ENCODE results near the gene ACTN4.

The ACTN4 gene

GRCh38 chr19:38676878-38677646 is 29.6 kb downstream of the ACTN4 start:
- DNase-seq (ENCODE audit: low read depth, low spot score) = no peak

DNA sequence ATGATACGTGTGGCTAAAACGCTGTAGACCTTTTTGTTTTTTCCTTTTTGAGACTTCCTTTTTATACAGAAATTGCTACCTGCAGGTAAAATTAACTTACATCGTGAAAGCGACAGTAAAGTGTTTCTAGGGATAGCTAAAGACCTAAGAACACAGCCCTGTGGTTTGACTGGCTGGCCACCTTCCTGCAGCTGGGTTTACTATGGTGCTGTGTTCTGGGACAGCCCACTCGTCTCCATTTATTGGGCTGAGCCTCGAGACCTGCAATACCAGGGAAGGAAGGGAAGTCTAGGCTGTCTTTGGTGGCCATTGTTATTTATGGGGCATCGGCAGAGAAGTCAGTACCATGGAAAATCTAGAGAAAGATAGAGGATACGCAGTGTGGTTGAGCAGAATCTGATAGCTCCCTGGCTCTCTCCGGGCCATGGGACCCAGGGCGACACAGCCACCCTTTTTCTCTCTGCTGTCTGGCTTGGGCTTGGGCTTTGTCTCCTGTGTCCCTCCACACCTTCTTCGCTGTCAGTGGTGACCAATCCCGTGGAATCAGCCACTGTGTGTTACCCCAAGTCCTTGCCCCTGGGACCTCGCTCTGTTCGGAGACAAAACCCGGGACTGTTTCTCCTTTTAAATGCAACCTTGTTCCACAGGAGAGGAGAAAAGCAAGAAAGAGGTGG is 30.9 kb downstream of the ACTN4 start:
- DNase-seq (ENCODE audit: low read depth, low spot score) = no peak

GRCh38 chr19:38678891-38679494 is 31.5 kb downstream of the ACTN4 start:
- DNase-seq (ENCODE audit: low read depth, low spot score) = no peak

DNA sequence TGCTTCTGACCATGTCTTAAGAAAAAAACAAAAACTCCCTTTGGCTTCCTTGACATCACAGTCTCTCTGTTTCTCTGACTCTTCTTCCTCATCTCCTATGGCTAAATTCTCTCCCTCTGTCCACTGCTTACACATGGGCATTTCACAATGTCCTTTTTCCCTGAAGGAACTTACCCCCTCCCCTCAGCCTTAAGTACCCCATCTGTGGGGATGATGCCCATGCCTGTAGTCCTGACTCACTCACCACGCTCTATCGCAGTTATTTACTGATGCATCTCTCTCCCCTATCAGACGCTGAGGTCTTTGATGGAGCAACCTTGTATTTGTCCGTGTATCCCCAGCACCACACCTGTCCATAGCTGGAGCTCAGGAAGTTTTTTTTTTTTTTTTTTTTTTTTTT is 32.4 kb downstream of the ACTN4 start:
- DNase-seq (ENCODE audit: low read depth, low spot score) = no peak

DNA sequence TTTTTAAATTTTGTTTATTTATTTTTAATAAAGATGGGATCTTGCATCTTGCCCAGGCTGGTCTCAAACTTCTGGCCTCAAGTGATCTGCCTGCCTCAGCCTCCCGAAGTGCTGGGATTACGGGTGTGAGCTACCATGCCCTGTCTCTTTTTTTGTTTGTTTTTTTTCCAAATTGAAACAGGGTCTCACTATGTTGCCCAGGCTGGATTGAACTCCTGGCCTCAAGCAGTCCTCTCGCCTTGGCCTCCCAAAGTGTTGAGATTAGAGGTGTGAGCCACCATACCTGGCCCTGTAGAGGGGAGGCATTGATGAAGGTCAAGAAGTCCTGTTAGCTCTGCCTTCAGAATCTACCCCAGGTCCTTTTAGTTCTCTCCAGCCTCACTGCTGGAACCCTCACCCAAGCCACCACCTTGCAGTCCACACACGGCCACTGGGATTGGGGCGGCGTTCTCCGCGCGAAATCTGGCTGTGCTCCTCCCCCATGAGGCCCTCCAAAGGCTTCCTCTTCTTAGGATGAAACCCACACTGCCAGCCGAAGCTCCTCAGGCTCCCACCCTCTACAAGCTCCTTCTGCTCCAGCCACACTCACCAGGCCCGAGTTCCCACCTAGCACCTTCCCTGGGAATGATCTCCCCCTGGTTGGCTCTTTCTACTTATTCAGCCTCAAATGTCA is 34.9 kb downstream of the ACTN4 start:
- DNase-seq (ENCODE audit: low read depth, low spot score) = no peak

DNA sequence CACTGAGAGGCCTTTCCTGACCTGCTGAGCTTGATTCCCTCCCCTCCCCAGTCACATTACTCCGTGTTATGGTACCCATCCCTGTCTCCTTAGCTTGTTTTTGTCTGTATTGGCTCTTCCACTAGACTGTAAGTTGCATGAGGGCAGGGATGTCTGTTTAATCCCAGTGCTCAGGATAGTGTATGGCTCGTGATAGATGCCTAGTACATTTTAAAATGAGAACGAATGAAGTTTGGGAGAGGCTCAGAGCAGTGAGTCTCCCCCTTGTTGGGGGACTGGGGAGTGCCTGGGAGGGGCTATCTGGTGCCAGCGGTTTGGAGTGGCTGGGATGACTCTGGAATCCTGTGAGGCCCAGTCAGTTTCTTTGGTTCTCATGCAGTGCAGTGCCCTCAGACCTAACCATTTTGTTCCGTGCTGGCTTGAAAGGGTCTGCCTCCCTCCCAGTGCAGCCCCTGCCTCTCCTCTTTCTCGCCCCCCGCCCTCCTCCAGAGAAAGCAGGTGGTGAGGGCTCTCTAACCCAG is 35.5 kb downstream of the ACTN4 start:
- no peak for DNase-seq (ENCODE audit: low read depth, low spot score)

DNA sequence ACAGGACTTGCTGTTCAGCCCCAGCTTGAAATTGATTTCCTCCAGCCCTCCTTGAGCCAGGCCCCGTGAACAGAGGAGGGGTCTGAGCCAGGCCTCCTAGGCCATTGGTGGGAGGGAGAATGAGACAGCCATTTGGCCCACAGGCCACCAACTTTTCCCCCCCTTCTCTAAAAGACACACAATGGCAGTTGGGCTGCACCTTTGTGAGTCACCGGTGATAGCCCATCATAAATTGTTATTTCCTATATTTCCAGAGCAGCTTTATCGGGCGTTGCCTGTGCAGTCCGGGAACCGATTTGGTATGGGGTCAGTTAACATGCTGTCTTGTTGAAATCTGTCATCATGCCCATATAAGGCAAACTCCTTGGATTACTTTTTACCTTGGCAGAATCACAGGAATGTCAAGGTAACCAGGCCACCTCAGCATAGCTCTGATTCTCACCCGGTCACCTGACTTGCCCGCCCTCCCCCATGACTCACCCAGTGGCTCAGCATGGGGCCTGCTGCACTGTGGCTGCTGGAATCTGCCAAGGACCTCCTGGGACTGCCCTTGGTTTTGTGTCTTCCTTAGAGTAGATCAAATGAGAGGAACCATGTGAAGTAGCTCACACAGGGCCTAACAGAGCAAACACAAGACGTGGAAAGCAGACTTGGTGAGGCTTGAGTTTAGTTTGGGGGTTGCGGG is 36.1 kb downstream of the ACTN4 start:
- peak; percentile 90 for DNase-seq (ENCODE audit: low read depth, low spot score)

DNA sequence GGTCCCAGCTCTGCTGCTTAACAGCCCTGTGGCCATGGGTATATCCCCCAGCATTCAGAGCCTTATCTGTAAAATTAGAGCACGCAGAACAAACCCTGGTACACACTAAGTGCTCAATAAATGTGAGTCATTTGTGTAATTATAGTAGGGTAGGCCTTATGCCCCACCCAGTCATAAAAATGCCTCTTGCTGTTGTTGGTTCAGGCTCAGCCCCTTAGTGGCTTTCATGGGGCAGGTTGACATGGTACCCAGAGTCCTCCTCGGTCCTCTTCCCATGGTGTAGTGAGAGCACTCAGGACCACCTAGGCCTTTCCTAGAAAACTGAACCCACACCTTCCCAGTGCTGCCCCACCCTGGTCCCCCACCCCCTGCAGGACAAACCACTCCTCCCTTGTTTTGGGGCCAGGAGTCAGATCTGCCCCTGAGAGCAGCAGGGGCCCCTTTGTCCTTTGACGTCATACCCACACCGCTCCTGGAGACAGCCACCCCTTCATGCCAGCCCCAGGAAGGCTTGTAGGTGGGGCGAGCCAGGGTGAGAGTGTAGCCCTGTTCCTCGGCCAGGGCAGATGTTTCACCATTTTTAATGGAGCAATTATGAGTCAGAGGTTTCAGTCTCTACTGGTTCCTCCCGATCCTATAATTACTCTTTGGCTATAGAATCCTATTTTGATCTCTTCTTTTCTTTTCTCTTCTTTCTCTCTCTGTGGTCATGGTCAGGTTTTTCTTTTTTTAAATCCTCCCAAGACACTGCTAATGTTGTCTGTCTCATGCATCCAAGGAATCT is 36.8 kb downstream of the ACTN4 start:
- DNase-seq (ENCODE audit: low read depth, low spot score) = no peak

DNA sequence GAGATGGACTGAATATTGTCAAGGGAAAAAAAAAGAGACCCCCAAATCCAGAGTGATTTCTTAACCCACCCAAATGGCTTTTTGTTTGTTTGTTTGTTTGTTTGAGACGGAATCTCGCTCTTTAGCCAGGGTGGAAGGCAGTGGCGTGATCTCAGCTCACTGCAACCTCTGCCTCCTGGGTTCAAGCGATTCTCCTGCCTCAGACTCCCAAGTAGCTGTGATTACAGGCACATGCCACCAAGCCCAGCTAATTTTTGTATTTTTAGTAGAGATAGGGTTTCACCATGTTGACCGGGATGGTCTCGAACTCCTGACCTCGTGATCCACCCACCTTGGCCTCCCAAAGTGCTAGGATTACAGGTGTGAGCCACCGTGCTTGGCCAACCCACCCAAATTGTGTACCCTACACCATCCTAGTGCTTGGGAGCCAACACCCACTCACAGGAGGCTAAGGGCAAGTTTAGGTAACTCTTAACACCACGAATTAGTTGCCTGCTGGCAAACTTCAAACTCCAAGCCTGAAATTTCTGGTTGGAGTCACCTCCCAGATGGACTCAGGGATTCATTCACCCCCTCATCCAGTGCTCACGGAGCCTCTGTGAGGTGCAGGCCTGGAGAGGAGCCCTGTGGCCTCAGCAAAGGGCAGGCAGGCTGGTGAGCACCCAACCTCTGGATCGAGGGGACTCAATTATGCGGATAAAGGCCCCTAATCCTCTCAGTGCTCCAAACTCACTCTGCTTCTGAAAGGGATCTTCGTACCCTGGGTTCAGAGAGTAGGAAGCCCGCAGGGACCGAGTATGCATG is 37.6 kb downstream of the ACTN4 start:
- DNase-seq (ENCODE audit: low read depth, low spot score) = no peak

GRCh38 chr19:38685666-38686529 is 38.4 kb downstream of the ACTN4 start:
- no peak for DNase-seq (ENCODE audit: low read depth, low spot score)

GRCh38 chr19:38686530-38686888 is 39.1 kb downstream of the ACTN4 start:
- DNase-seq (ENCODE audit: low read depth, low spot score) = no peak

DNA sequence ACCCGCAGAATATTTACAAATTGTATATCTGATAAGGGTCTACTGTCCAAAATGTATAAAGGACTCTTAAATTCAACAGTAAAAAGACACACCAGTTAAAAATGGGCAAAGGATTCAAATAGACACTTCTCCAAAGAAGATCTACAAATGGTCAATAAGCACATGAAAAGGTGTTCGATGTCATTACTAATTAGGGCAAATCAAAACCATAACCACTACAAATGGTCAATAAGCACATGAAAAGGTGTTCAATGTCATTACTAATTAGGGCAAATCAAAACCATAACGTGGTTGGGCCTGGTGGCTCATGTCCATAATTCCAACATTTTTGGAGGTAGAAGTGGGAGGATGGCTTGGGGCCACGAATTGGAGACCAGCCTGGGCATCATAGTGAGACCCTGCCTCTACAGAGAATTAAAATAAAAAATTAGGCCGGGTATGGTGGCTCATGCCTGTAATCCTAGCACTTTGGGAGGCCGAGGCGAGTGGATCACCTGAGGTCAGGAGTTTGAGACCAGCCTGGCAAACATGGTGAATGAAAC is 40.5 kb downstream of the ACTN4 start:
- DNase-seq (ENCODE audit: low read depth, low spot score) = no peak

- no peak for DNase-seq (ENCODE audit: low read depth, low spot score)
Measured at GRCh38 chr19:38690146-38690545, 42.7 kb downstream of the ACTN4 start.

DNA sequence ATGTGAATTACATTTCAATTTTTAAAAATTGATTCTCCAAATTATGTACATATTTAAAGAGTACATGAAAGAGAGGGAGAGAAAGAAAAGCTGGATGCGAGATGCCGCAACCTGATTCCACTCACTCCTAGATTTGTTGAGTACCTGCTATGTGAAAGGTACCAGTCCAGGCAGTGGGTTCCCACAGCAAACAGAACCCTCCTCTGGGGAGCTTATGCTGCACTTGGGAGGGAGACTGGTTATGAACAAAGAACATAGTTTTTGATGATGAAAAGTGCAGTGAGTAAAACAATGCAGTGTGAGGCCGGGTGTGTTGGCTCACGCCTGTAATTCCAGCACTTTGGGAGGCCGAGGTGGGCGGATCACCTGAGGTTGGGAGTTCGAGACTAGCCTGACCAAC is 43.4 kb downstream of the ACTN4 start:
- DNase-seq (ENCODE audit: low read depth, low spot score) = no peak

DNA sequence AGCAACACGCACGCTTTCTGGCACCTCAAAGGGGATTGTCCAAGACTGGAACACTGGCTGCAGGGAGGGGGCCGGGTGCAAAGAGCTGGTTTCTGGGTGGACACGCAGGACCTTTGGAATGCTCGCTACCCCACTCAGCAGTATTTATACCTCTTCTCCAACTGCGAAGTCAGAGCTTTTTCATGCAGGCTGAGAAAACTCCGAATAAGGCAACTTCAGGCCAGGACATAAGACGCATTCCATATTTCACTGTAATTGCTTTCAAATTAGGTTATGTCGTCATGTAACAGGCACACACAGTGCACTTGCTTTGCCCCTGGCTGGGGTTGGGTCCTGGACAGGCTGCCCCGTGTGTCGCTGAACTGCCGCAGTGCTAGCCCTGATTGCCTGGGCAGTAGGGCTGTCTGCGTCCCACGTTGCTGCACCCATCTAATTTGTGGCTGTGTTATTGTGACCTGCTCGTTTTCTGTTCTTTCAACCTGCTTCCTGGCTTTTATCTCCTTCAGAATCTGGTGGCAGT is 44.5 kb downstream of the ACTN4 start:
- DNase-seq (ENCODE audit: low read depth, low spot score) = no peak

- DNase-seq (ENCODE audit: low read depth, low spot score) = no peak
Measured at GRCh38 chr19:38692458-38693379, 45.3 kb downstream of the ACTN4 start.
